Limb (tissue), 2 donors: ENCODE results near the gene KIAA1755.

Source experiments
- DNase-seq, 2 donors: peaks; one replicate each; pipeline ENCODE4 v3.0.0-alpha.2; 2016; ENCODE audit errors: extremely low spot score in 2 of 2

Gene KIAA1755

GRCh38 chr20:38167328-38167850, 93.1 kb downstream of the KIAA1755 start:
- DNase-seq = no peak

- no peak for DNase-seq
Observed at GRCh38 chr20:38166703-38167233, 93.8 kb downstream of the KIAA1755 start.

- no peak for DNase-seq
Observed at GRCh38 chr20:38165966-38166702, 94.4 kb downstream of the KIAA1755 start.

- DNase-seq = peak in 1 of 2 donors; percentile 71
Observed at GRCh38 chr20:38165089-38165965, 95.2 kb downstream of the KIAA1755 start, which contains the start of gene TGM2. TSS of gene TGM2 (minus strand) at chr20:38165270. CDS start at chr20:38165198, 72 bp downstream.

GRCh38 chr20:38164624-38165088, 95.9 kb downstream of the KIAA1755 start:
- DNase-seq = no peak

GRCh38 chr20:38164069-38164468, 96.5 kb downstream of the KIAA1755 start:
- no peak for DNase-seq

- no peak for DNase-seq
Observed at GRCh38 chr20:38162878-38163875, 97.4 kb downstream of the KIAA1755 start.

- no peak for DNase-seq
Observed at GRCh38 chr20:38162149-38162548, 98.4 kb downstream of the KIAA1755 start.

- DNase-seq = no peak
Observed at GRCh38 chr20:38161412-38161774, 99.1 kb downstream of the KIAA1755 start.
